Peyer's patch (tissue), 4 donors: ENCODE results near the gene CNTNAP2. TPM values are rescaled to one million over a fixed set of nuclear protein-coding genes. Genes with fewer than 3 reads are reported as not detected.
A peak's percentile ranks its signal among the peaks of the same experiment; 100 is the strongest.

Experiments
- DNase-seq, 3 donors: peaks; one replicate each; pipeline ENCODE4 v3.0.0-alpha.2; 2017 to 2019
- H3K27ac ChIP-seq, 4 donors: fragments of 200-600 bp; sonication (generic); one replicate each; pipeline ENCODE4 v1.5.1; 2016 to 2019
- H3K27me3 ChIP-seq, 2 donors: fragments of 200-600 bp; sonication (generic); one replicate each; pipeline ENCODE4 v1.5.1; 2019
- H3K36me3 ChIP-seq, 3 donors: fragments of 200-600 bp; sonication (generic); one replicate each; pipeline ENCODE4 v1.5.1; 2016 to 2019
- H3K4me1 ChIP-seq, 4 donors: fragments of 200-600 bp; sonication (generic); one replicate each; pipeline ENCODE4 v1.5.1; 2016 to 2019
- H3K4me3 ChIP-seq, 4 donors: fragments of 200-600 bp; sonication (generic); 1 replicate in 3 of 4; 2 replicates in 1 of 4; pipeline ENCODE4 v1.5.1; 2016 to 2019; ENCODE audit warnings: mild to moderate bottlenecking in 1 of 4
- H3K9me3 ChIP-seq, 4 donors: fragments of 200-600 bp; sonication (generic); one replicate each; pipeline ENCODE4 v1.5.1; 2016 to 2019; ENCODE audit warnings: mild to moderate bottlenecking in 1 of 4
- POLR2A ChIP-seq, 2 donors: fragments of 450-650 bp; IDR thresholded peaks; one replicate each; pipeline ENCODE4 v1.5.1; 2017; ENCODE audit warnings: antibody characterized with exemption in 2 of 2, mild to moderate bottlenecking in 2 of 2, moderate library complexity in 2 of 2
- total RNA-seq, 4 donors: library from RNA; depleted of rRNA; stranded (reverse); fragments of >200 nt; gene quantifications; one replicate each; pipeline ENCODE4 v1.1.0, GENCODE V29; 2016
- TF ChIP-seq, protein P1 (sequence below), 6 experiments: fragments of 450-650 bp in 4 of 6; fragments of 200-600 bp in 2 of 6; sonication (generic) in 1 of 6; IDR thresholded peaks; one replicate each; pipeline ENCODE4 v1.5.1; 2017 to 2019; ENCODE audit warnings: antibody characterized with exemption in 6 of 6, mild to moderate bottlenecking in 3 of 6, moderate library complexity in 1 of 6

The CNTNAP2 gene
- total RNA-seq, 4 donors from 2014 or later: 1.5 to 4.9 (median 3.6) TPM

DNA sequence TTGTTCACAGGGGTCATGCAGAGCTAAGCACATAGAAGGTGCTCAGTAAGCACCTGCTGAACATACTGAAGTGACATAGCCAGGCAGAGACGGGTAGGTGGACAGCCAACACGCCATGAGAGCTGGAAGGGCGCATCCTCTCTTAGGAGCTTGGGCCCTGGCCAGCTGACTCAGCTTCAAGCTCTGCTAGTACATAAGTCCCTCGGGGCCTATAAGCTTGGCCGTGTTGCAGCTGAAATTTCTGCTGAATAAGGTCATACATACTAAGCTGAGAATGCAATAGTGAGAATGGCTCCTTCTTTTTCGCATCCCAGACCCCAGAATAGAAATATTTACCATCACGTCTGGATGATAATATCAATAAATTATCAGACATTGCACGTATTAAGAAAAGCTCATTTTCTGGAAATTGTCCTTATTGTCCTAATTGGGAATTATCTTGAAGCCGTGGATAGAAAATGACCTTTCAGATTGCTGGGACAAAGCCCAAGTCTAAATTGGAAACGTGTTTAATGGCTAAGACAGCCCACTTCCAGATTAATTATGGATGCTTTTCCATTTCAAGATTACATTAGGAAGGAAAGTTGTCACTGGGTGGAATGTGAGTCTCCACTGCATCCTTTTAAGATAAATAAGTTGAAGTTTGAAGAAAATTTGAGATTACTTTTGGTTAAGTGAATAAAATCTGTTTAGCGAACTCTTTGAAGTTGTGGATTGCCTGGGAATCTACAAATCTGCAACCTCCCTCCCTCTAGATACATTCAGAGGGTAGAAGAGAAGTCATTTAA is 2186.9 kb downstream of the CNTNAP2 start:
- H3K9me3 ChIP-seq: no peaks in the 10 kb centered on the region
- TF ChIP-seq POLR2A (IDR thresholded peaks at IDR 0.05): no peak
- TF ChIP-seq, protein P1, sequence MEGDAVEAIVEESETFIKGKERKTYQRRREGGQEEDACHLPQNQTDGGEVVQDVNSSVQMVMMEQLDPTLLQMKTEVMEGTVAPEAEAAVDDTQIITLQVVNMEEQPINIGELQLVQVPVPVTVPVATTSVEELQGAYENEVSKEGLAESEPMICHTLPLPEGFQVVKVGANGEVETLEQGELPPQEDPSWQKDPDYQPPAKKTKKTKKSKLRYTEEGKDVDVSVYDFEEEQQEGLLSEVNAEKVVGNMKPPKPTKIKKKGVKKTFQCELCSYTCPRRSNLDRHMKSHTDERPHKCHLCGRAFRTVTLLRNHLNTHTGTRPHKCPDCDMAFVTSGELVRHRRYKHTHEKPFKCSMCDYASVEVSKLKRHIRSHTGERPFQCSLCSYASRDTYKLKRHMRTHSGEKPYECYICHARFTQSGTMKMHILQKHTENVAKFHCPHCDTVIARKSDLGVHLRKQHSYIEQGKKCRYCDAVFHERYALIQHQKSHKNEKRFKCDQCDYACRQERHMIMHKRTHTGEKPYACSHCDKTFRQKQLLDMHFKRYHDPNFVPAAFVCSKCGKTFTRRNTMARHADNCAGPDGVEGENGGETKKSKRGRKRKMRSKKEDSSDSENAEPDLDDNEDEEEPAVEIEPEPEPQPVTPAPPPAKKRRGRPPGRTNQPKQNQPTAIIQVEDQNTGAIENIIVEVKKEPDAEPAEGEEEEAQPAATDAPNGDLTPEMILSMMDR (IDR thresholded peaks at IDR 0.05): no peak
- no peaks in the 10 kb centered on the region for H3K36me3 ChIP-seq
- peak in 2 of 3 donors; percentile 53 to 70 for DNase-seq
- H3K4me1 ChIP-seq: peaks cover 0 to 10% (median 0%) of the 10 kb centered on the region in 4 donors
- peak overlapping the region in 3 of 4 donors; percentile 1 to 69 (median 8) for H3K27ac ChIP-seq
- no peaks in the 10 kb centered on the region for H3K27me3 ChIP-seq
- H3K4me3 ChIP-seq: no peak overlapping the region

DNA sequence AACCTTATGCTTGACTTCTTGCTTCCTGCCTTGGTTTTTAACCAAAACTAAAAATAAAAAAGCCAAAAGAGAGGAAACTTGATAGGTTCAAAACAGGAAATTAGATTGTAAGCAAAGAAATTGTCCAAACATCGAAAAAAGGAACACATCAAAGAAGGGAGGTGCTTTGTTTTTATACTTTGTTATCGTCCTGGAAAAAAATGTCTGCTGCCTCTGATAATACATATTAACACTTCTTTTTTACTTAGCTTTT is 2187.4 kb downstream of the CNTNAP2 start:
- TF ChIP-seq, protein P1 (IDR thresholded peaks at IDR 0.05): no peak
- TF ChIP-seq POLR2A (IDR thresholded peaks at IDR 0.05): no peak
- Histone ChIP-seq H3K9me3 (no peaks in the 10 kb centered on the region), H3K4me1 (peaks cover 0 to 10% (median 0%) of the 10 kb centered on the region in 4 donors), H3K27me3 (no peaks in the 10 kb centered on the region), H3K27ac (peak overlapping the region in 3 of 4 donors; percentile 1 to 69 (median 8)), H3K4me3 (peak overlapping the region in 2 of 4 donors; percentile 0 to 6), H3K36me3 (no peaks in the 10 kb centered on the region)
- no peak for DNase-seq

DNA sequence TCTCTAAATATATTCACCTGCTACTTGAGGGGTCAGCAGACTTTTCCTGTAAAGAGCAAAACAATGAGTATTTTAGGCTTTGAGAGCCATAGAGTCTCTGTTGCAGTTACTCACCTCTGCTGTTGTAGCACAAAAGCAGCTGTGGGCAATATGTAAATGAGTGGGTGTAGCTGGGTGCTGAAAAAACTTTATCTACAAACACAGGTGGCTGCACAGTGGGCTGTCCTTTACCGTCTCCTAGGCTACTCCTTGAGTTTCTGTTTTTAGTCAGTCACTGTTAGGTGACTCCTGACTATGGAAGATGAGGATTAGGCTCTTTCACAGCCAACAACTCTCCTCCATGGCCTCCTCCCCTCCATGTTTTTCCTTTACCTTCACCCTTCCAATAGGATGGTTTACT is 2187.9 kb downstream of the CNTNAP2 start:
- DNase-seq: peak in 2 of 3 donors; percentile 61 to 66
- Histone ChIP-seq H3K27me3 (no peaks in the 10 kb centered on the region), H3K4me3 (peak overlapping the region in 1 of 4 donors; percentile 0), H3K4me1 (peaks cover 0 to 10% (median 0%) of the 10 kb centered on the region in 4 donors), H3K9me3 (no peaks in the 10 kb centered on the region), H3K36me3 (no peaks in the 10 kb centered on the region), H3K27ac (peak overlapping the region in 2 of 4 donors; percentile 19 to 69)
- TF ChIP-seq POLR2A (IDR thresholded peaks at IDR 0.05): no peak
- TF ChIP-seq, protein P1 (IDR thresholded peaks at IDR 0.05): no peak

DNA sequence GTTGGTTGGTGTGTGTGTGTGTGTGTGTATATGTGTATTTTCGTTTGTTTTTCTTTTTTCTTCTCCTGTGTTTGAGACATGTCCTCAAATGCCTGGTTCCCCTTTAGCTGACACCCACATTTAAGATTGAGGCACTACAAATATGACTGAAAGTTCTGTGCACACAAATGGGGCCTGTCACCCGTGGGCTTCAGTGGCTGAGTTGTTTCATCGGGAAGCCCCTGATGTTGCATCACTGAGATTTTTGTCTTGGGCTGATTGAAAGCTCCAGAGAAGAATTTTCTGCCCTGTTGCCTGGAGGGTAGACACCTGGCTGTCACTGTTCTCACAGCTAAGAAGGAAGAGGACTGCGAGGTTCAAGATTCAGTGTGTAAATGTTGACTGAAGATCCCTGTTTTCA is 2190.2 kb downstream of the CNTNAP2 start:
- H3K27me3 ChIP-seq: no peaks in the 10 kb centered on the region
- H3K4me3 ChIP-seq: no peak overlapping the region
- no peak for DNase-seq
- TF ChIP-seq, protein P1 (IDR thresholded peaks at IDR 0.05): no peak
- no peak for TF ChIP-seq POLR2A (IDR thresholded peaks at IDR 0.05)
- peak overlapping the region in 1 of 4 donors; percentile 47 for H3K27ac ChIP-seq
- no peaks in the 10 kb centered on the region for H3K36me3 ChIP-seq
- H3K4me1 ChIP-seq: peaks cover 0 to 10% (median 0%) of the 10 kb centered on the region in 4 donors
- no peaks in the 10 kb centered on the region for H3K9me3 ChIP-seq

DNA sequence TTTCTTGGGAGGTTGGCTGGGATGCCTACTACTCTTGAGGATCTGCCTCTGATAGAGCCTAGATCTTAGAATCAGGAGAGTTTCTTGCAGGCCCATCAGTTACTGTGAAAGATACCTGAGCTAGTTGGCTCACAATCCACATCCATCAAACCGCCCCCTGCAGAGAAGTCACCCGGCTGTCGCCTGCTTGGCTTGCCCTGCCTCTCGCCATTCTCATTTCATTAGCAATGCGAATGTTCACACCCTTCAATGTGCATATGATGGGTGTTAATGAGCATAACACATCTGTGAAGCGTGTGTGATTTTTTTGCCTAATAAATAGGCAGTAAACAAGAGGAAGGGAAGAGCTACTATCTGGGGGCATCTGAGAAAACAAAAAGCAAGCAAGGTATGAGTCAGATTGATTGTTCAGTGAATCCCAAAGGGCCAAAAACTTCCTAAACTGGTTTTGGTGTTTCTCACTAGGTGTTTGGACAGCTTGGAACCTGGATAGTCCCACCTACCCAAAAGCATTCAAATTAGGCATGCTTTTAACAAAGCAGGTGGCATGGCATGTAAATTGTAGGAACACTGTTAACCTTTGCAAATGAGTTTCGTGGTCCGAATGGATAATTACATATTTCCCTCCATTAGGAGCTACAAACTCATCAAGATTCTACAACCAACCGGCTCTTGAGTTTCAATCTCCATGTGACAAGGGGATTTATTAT is 2201.7 kb downstream of the CNTNAP2 start:
- no peak for DNase-seq
- Histone ChIP-seq H3K27ac (no peak overlapping the region), H3K4me1 (peaks cover 0 to 6% (median 0%) of the 10 kb centered on the region in 4 donors), H3K9me3 (no peaks in the 10 kb centered on the region), H3K4me3 (no peak overlapping the region), H3K27me3 (no peaks in the 10 kb centered on the region), H3K36me3 (no peaks in the 10 kb centered on the region)
- TF ChIP-seq, protein P1 (IDR thresholded peaks at IDR 0.05): no peak
- TF ChIP-seq POLR2A (IDR thresholded peaks at IDR 0.05): no peak
